Mesendoderm (in vitro differentiated cells): ENCODE measurements around the gene MORN1.

Source experiments
- DNase-seq: peaks from one replicate; pipeline ENCODE4 v3.0.0; 2013
- H2AK5ac ChIP-seq: 2 replicates; pipeline ENCODE4 v1.6.1; 2013; ENCODE audit warnings: low read length, inconsistent platforms
- H2BK120ac ChIP-seq: 2 replicates; pipeline ENCODE4 v1.6.1; 2013; ENCODE audit warnings: low read depth, mild to moderate bottlenecking, low read length, moderate library complexity, mixed read lengths
- H2BK15ac ChIP-seq: replicated peaks from 2 replicates; pipeline ENCODE4 v1.6.1; 2013; ENCODE audit warnings: low read depth, mild to moderate bottlenecking, moderate library complexity
- H2BK5ac ChIP-seq: 2 replicates; pipeline ENCODE4 v1.6.1; 2013; ENCODE audit warnings: low read length, inconsistent platforms
- H3K18ac ChIP-seq: 2 replicates; pipeline ENCODE4 v1.6.1; 2013; ENCODE audit warnings: mild to moderate bottlenecking, low read length, mixed read lengths
- H3K23ac ChIP-seq: one replicate; pipeline ENCODE4 v1.6.1; 2013; ENCODE audit warnings: low read length
- H3K27ac ChIP-seq: 2 replicates; pipeline ENCODE4 v1.5.1; 2013; ENCODE audit warnings: low read depth, mild to moderate bottlenecking, inconsistent platforms, low read length, moderate library complexity
- H3K27me3 ChIP-seq: 2 replicates; pipeline ENCODE4 v1.6.1; 2013; ENCODE audit warnings: low read length, control low read depth, mild to moderate bottlenecking, inconsistent platforms; ENCODE audit not compliant: insufficient read depth, poor library complexity
- H3K36me3 ChIP-seq: 2 replicates; pipeline ENCODE4 v1.6.1; 2013; ENCODE audit warnings: low read length, inconsistent platforms; ENCODE audit not compliant: control insufficient read depth, insufficient read depth
- H3K4ac ChIP-seq: one replicate; pipeline ENCODE4 v1.6.1; 2013; ENCODE audit warnings: low read depth, mild to moderate bottlenecking, low read length, moderate library complexity
- H3K4me1 ChIP-seq: 2 replicates; pipeline ENCODE4 v1.6.1; 2013; ENCODE audit warnings: low read depth, low read length, inconsistent platforms; ENCODE audit not compliant: control insufficient read depth
- H3K4me2 ChIP-seq: 2 replicates; pipeline ENCODE4 v1.6.1; 2013; ENCODE audit warnings: low read length
- H3K4me3 ChIP-seq: 2 replicates; pipeline ENCODE4 v1.5.1; 2013; ENCODE audit warnings: mild to moderate bottlenecking, low read length
- H3K56ac ChIP-seq: one replicate; pipeline ENCODE4 v1.6.1; 2013; ENCODE audit warnings: low read length
- H3K79me1 ChIP-seq: 2 replicates; pipeline ENCODE4 v1.6.1; 2013; ENCODE audit warnings: low read length, inconsistent platforms
- H3K79me2 ChIP-seq: 2 replicates; pipeline ENCODE4 v1.6.1; 2013; ENCODE audit warnings: mild to moderate bottlenecking, low read length; ENCODE audit not compliant: control insufficient read depth, insufficient read depth
- H3K9ac ChIP-seq: 2 replicates; pipeline ENCODE4 v1.6.1; 2013; ENCODE audit warnings: low read length, inconsistent platforms
- H4K5ac ChIP-seq: one replicate; pipeline ENCODE4 v1.6.1; 2013; ENCODE audit warnings: low read length
- H4K8ac ChIP-seq: one replicate; pipeline ENCODE4 v1.6.1; 2013; ENCODE audit warnings: low read depth, mild to moderate bottlenecking, control low read depth, low read length, moderate library complexity
- WGBS: extraction: QIAGEN DNeasy Blood & Tissue Kit; methylation state at CpG from one replicate; pipeline ENCODE4 v1.1.7; 2013; ENCODE audit warnings: low lambda C conversion rate, missing lambda C conversion rate; ENCODE audit not compliant: insufficient coverage; ENCODE audit errors: extremely low coverage; 5-methylcytosine and 5-hydroxymethylcytosine counted together

Gene MORN1

DNA sequence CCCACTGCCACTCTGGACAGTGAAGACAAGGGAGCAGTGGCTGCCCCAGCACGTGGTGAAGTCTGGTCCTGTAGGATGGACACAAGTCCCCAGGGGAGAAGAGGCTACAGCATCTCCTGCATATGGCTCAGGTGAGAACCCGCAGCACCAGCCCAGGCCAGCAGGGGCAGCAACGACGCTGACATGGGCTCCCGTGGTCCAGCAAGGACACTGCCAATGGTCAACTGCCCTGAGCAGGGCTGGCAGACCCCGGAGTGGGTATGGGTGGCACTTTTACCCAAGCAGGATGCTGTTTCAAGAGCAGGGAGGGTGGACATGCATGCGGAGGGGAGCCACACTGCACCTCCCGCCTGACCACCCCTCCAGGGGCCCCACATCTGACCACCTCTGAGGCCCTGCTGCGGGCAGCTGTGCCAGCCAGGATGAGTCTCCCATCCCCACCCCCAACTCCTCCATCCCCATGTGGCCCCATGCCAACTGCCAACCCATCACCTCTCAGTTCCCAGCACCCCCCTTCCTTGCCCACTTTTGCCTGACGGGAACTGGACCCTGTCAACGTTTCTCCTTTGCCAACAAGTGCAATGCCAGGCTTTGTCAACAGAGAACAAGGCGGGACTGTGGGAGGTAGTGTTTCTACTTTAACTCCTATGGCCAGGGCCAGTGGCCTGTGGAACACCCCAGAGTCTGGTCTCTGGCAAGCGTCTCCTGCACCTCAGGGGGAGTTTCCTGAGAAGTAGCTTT lies 8.6 kb downstream of the MORN1 start:
- no CpG with 5 or more reads among the region's 13 CpGs for WGBS
- Histone ChIP-seq H3K23ac (no peak overlapping the region), H4K5ac (no peak overlapping the region), H2BK120ac (no peak overlapping the region), H3K79me1 (no peaks in the 10 kb centered on the region), H2AK5ac (no peak overlapping the region), H3K79me2 (no peaks in the 10 kb centered on the region), H3K9ac (no peak overlapping the region), H3K27ac (no peak overlapping the region), H3K4me1 (no peaks in the 10 kb centered on the region), H3K56ac (no peak overlapping the region), H3K4me3 (no peak overlapping the region), H3K18ac (no peak overlapping the region), H2BK15ac (no peak overlapping the region), H2BK5ac (no peak overlapping the region), H3K4ac (no peak overlapping the region), H4K8ac (no peak overlapping the region), H3K4me2 (no peak overlapping the region), H3K36me3 (no peaks in the 10 kb centered on the region), H3K27me3 (no peaks in the 10 kb centered on the region)
- peak; percentile 67 for DNase-seq

DNA sequence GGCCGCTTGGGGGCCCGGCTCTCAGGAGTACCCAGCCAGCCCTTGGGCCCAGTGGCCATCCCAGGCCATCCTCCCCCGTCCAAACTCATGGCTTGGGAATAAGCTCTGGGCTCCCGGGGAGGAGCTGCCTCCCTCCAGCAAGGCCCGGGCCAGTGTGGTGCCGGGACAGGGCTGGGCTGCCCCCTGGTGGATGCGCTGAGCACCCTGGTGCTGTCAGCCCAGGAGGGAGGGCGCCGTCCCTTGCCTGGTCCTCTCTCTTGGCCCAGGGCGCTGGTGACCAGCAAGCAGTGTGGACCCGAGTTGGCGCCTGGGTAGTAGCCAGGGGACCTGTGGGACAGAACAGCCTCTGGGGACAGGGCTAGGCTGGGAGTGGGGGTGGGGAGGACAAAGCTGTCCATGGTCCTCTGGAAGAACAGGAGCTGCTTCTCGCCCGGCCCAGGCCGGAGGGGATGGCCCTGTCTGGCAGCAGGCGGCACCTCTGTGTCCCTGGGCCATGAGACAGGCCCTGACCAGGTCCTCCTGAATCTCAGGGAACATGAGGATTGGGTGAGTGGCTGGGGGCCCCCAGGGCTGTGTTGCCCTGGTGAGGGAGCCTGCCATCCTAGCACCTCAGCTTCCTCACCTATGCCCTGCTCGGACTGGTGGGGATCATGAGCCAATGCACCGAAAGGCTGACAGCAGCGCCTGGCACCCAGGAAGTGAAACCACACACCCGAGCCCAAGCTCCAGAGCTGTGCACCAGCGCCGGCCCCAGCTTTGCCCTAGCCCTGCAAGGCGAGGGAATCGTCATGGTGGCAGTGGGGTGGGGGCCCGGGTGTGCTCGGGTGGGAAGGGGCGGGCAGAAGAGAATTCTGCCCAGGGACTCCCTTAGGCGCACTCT lies 9.4 kb downstream of the MORN1 start:
- Histone ChIP-seq H3K4me1 (no peaks in the 10 kb centered on the region), H3K23ac (no peak overlapping the region), H2BK15ac (no peak overlapping the region), H3K4ac (no peak overlapping the region), H2BK120ac (no peak overlapping the region), H3K27ac (no peak overlapping the region), H4K5ac (no peak overlapping the region), H3K79me1 (no peaks in the 10 kb centered on the region), H3K4me2 (no peak overlapping the region), H4K8ac (no peak overlapping the region), H3K56ac (no peak overlapping the region), H3K36me3 (no peaks in the 10 kb centered on the region), H2AK5ac (no peak overlapping the region), H3K27me3 (no peaks in the 10 kb centered on the region), H3K79me2 (no peaks in the 10 kb centered on the region), H2BK5ac (no peak overlapping the region), H3K18ac (no peak overlapping the region), H3K9ac (no peak overlapping the region), H3K4me3 (no peak overlapping the region)
- WGBS = no CpG with 5 or more reads among the region's 28 CpGs
- peak; percentile 78 for DNase-seq

DNA sequence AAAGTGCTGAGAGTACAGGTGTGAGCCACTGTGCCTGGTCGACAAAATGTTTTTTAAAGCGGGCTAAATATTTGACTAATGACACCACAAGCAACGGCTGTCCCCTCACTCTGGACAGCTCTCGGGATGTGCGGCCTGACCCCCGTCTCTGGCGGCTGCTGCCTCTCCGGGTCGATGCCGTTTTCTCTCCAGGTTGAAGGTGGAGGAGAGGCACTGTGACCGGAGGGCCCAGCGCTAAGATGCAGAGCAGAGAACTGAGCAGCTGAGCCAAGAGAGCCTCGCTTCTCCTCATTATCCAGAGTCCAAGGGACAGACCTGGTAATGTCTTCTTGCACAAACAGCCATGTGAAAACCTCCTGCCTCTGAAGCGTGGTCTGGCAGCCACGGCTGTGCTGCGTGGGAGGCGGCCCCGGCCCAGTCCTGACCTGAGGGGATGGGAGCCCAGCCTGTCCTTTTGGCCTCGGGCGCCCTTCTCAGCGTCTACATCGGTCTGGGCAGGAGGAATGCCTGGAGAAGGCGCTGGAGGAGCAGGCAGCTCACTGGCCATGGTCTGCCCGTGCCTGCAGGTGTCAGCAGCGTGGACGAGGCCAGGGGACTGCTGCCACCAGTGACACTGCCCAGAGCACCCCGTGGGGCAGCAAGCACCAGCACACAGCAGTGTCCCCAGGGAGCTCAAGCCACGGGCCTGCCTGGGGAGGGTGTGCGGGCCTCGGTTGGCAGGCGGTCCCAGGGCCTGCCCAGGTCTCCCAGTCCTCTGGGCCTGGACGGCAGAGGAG lies 10.3 kb downstream of the MORN1 start:
- H2BK120ac ChIP-seq = no peak overlapping the region
- WGBS = no CpG with 5 or more reads among the region's 32 CpGs

DNA sequence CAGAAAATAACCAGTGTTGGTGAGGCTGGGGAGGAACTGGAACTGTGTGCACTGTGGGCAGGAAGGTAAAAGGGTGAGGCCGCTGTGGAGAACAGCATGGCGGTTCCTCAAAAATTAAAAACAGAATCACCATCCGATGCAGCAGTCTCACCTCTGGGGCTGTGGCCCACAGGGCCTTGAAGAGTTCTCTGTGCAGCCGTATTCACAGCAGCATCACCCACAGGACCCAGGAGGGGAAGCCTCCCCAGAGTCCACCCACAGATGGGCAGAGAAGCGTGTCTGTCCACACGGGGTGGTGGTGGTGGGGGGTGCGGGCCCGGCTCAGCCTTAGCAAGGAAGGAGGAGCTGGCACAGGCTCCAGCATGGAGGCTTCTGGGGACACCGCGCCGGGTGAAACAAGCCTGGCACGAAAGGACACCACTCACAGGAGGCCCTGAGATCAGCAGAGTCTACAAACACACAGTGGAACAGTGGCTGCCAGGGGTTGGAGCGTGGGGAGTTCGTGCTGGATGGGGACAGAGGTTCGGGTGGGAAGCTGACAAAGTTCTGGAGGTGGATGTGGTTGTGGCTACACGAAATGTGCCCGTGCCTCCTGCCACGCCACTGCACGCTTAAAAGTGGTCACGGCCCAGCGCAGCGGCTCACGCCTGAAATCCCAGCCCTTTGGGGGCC lies 11.5 kb downstream of the MORN1 start:
- Histone ChIP-seq H3K27ac (no peak overlapping the region), H3K4ac (no peak overlapping the region), H2BK120ac (no peak overlapping the region), H2AK5ac (no peak overlapping the region), H3K9ac (no peak overlapping the region), H3K23ac (no peak overlapping the region), H3K27me3 (no peaks in the 10 kb centered on the region), H4K5ac (no peak overlapping the region), H3K79me2 (no peaks in the 10 kb centered on the region), H2BK5ac (no peak overlapping the region), H3K36me3 (no peaks in the 10 kb centered on the region), H4K8ac (no peak overlapping the region), H3K56ac (no peak overlapping the region), H3K4me3 (no peak overlapping the region), H3K18ac (no peak overlapping the region), H3K4me1 (no peaks in the 10 kb centered on the region), H2BK15ac (no peak overlapping the region), H3K79me1 (no peaks in the 10 kb centered on the region), H3K4me2 (no peak overlapping the region)
- no peak for DNase-seq
- no CpG with 5 or more reads among the region's 23 CpGs for WGBS

More for the DNA sequence above, 10.3 kb downstream of the MORN1 start:
- H3K36me3 ChIP-seq = no peaks in the 10 kb centered on the region
- no peak overlapping the region for H3K18ac ChIP-seq
- no peak overlapping the region for H4K8ac ChIP-seq
- no peaks in the 10 kb centered on the region for H3K79me1 ChIP-seq
- H3K9ac ChIP-seq = no peak overlapping the region
- H2BK15ac ChIP-seq = no peak overlapping the region
- no peaks in the 10 kb centered on the region for H3K79me2 ChIP-seq
- no peak overlapping the region for H3K4ac ChIP-seq
- no peak overlapping the region for H4K5ac ChIP-seq
- H2AK5ac ChIP-seq = no peak overlapping the region
- no peaks in the 10 kb centered on the region for H3K4me1 ChIP-seq
- no peak overlapping the region for H3K23ac ChIP-seq
- H2BK5ac ChIP-seq = no peak overlapping the region
- no peaks in the 10 kb centered on the region for H3K27me3 ChIP-seq
- no peak for DNase-seq
- H3K4me2 ChIP-seq = no peak overlapping the region
- H3K56ac ChIP-seq = peak overlapping the region; percentile 15
- no peak overlapping the region for H3K27ac ChIP-seq
- H3K4me3 ChIP-seq = no peak overlapping the region

DNA sequence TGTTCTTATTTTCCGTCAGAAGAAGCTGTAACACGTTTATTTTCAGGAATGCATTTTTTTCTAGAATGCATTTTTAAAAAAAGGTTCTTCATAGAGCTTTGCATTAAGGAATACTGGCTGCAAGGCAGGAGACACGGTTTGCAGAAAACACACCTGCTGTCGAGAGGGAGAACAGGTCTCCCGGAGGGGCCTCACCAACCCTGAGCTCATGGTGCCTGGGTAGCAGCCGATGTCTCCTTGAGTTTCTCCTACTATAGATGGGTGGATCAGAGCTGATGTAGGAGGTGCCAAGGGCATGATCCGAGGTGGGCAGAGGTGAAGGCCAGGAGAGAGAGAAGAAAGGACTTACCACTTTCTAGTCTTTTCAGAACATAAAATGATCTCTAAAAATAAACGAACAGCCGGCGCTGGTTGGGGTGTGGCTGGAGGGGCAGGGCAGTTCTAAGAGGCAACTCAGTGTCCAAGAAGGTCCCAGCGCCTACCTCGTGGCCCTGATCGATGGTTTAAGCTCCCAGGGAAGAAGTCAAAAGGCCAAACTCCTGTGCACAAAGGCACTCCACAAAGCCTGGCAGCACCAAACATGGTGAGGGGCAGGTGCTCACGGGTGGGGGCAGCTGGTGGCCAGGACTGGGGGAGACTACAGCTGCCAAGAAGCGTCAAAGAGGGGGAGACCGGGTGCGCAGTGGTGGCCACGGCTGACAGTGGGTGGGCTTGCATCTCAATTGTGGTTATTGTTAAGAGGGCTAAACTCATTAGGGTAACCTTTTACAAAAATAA lies 12.2 kb downstream of the MORN1 start:
- H3K27ac ChIP-seq = no peak overlapping the region
- H2BK5ac ChIP-seq = no peak overlapping the region
- no peak overlapping the region for H3K4me3 ChIP-seq
- H3K23ac ChIP-seq = no peak overlapping the region
- H3K79me1 ChIP-seq = no peaks in the 10 kb centered on the region
- H3K4ac ChIP-seq = no peak overlapping the region
- no peaks in the 10 kb centered on the region for H3K4me1 ChIP-seq
- H4K8ac ChIP-seq = no peak overlapping the region
- no peak overlapping the region for H3K18ac ChIP-seq
- H3K27me3 ChIP-seq = no peaks in the 10 kb centered on the region
- no peak overlapping the region for H4K5ac ChIP-seq
- no peak overlapping the region for H3K9ac ChIP-seq
- no CpG with 5 or more reads among the region's 18 CpGs for WGBS
- no peaks in the 10 kb centered on the region for H3K79me2 ChIP-seq
- no peak overlapping the region for H3K56ac ChIP-seq
- H2AK5ac ChIP-seq = no peak overlapping the region
- no peaks in the 10 kb centered on the region for H3K36me3 ChIP-seq
- no peak for DNase-seq
- no peak overlapping the region for H2BK120ac ChIP-seq
- no peak overlapping the region for H2BK15ac ChIP-seq
- no peak overlapping the region for H3K4me2 ChIP-seq
